Activated T-helper 1 cell treated with anti-CD3 and anti-CD28 coated beads, Interleukin-12 subunit alpha, Interleukin-12 subunit beta, Interleukin-2, Interleukin-4 antibody, amounts not matched to agents 30 ng/mL and 10 ng/mL and 1 ng/mL, durations not matched to agents 14 hours and 24 hours and 36 hours (primary cell): ENCODE measurements around the gene FGA. TPM values are rescaled to one million over a fixed set of nuclear protein-coding genes. Genes with fewer than 3 reads are reported as not detected.

Experiments
- total RNA-seq: library from RNA; stranded (reverse); gene quantifications from 2 replicates; pipeline ENCODE4 v1.2.3, GENCODE V29; 2022

Gene FGA
- total RNA-seq, 1 donor from 2014 or later: not detected

Other genes with a start within 250 kb of the FGA start
- not detected in 2 replicates for gene DCHS2, start 98.9 kb downstream of the FGA start, total RNA-seq
- gene PLRG1, start 40.3 kb downstream of the FGA start, total RNA-seq: 96.4 and 100 TPM in 2 replicates
- not detected in 2 replicates for gene FGB, start 27.7 kb downstream of the FGA start, total RNA-seq
- gene FGG, start 21.9 kb upstream of the FGA start, total RNA-seq: not detected in 2 replicates
- not detected in 2 replicates for gene LRAT, start 153.3 kb upstream of the FGA start, total RNA-seq
- gene RBM46, start 190.5 kb upstream of the FGA start, total RNA-seq: not detected in 2 replicates